Ovary (tissue), 9 donors: ENCODE data around the gene WWOX. TPM values are rescaled to one million over a fixed set of nuclear protein-coding genes. Genes with fewer than 3 reads are reported as not detected.

Experiments
- DNase-seq, 5 donors: peaks; one replicate each; pipeline ENCODE4 v3.0.0-alpha.2; 2019 to 2020
- H3K27ac ChIP-seq, 2 donors: fragments of 200-600 bp; one replicate each; pipeline versions ENCODE4 v1.5.1 to v1.8.0; 2019 to 2022
- H3K27me3 ChIP-seq: fragments of 200-600 bp; one replicate; pipeline ENCODE4 v1.8.0; 2022
- H3K36me3 ChIP-seq: fragments of 200-600 bp; sonication (generic); one replicate; pipeline ENCODE4 v1.5.1; 2019
- H3K4me1 ChIP-seq: one replicate; pipeline ENCODE4 v1.8.1; 2013; ENCODE audit warnings: mild to moderate bottlenecking, moderate library complexity; ENCODE audit not compliant: insufficient read depth
- H3K4me3 ChIP-seq: fragments of 200-600 bp; sonication (generic); one replicate; pipeline ENCODE4 v1.5.1; 2017
- H3K9me3 ChIP-seq, 2 donors: fragments of 200-600 bp in 1 of 2; sonication (generic) in 1 of 2; one replicate each; pipeline versions ENCODE4 v1.5.1 to v1.8.1; 2013 to 2019; ENCODE audit warnings: mild to moderate bottlenecking in 1 of 2, moderate library complexity in 1 of 2
- EP300 ChIP-seq: sonication (generic); formaldehyde crosslinking; IDR thresholded peaks from one replicate; pipeline ENCODE4 v1.6.1; 2017; ENCODE audit warnings: antibody characterized with exemption
- POLR2A ChIP-seq: fragments of 450-650 bp; IDR thresholded peaks from one replicate; pipeline ENCODE4 v1.6.1; 2017; ENCODE audit warnings: antibody characterized with exemption, mild to moderate bottlenecking, moderate library complexity
- WGBS, 3 donors: extraction: QIAGEN DNeasy Blood & Tissue Kit in 1 of 3; methylation state at CpG; one replicate each; pipeline versions ENCODE4 v1.1.5 to v1.1.7; 2013 to 2017; 5-methylcytosine and 5-hydroxymethylcytosine counted together
- intact Hi-C, 4 donors: fragments of 100-400 bp; cut with DNase I; formaldehyde crosslinking; loops; one replicate each; pipeline versions ENCODE4 v1.11.0 to v1.15.1; 2022 to 2023
- polyA plus RNA-seq, 2 donors: library from polyadenylated mRNA; stranded (reverse); fragments of 200-250 nt in 1 of 2; fragments of 350-450 nt in 1 of 2; fragmentation: Illumina TruSeq in 1 of 2; extraction: RNeasy Lipid Tissue Mini Kit (QIAGEN cat#74804) in 1 of 2; gene quantifications; one replicate each; pipeline ENCODE4 v1.2.3, GENCODE V29; 2013 to 2014
- total RNA-seq, 7 donors: library from RNA; depleted of rRNA in 2 of 7; stranded (reverse); fragments of >200 nt in 2 of 7; fragmentation: NEBNext Ultra II Directional in 3 of 7; extraction: Animal tissue kit (Norgen Biotek cat#: 25700) in 3 of 7; gene quantifications; one replicate each; pipeline versions ENCODE4 v1.1.0 to v1.2.4, GENCODE V29; 2016 to 2023
- TF ChIP-seq, protein P1 (sequence below), 3 donors: fragments of 450-650 bp in 2 of 3; fragments of 200-600 bp in 1 of 3; IDR thresholded peaks; one replicate each; pipeline versions ENCODE4 v1.5.1 to v1.8.0; 2016 to 2022; ENCODE audit warnings: antibody characterized with exemption in 3 of 3, mild to moderate bottlenecking in 1 of 3
- donor health status: DM: no; HTN: no; CAD: no; lungs with moderate emphysema.
- donor health status: DM: no; HTN: no; CAD: no.
- donor health status: Bipolar disorder and iron deficiency.
- donor health status: DM: yes; HTN: yes; CAD: no.
- donor health status: DM: no; HTN: no; CAD: no.
- donor health status: DM: yes; HTN: yes; CAD: no.

WWOX gene
- total and polyA plus RNA-seq, 9 donors: 11.0 to 40.5 (median 25.2) TPM

DNA sequence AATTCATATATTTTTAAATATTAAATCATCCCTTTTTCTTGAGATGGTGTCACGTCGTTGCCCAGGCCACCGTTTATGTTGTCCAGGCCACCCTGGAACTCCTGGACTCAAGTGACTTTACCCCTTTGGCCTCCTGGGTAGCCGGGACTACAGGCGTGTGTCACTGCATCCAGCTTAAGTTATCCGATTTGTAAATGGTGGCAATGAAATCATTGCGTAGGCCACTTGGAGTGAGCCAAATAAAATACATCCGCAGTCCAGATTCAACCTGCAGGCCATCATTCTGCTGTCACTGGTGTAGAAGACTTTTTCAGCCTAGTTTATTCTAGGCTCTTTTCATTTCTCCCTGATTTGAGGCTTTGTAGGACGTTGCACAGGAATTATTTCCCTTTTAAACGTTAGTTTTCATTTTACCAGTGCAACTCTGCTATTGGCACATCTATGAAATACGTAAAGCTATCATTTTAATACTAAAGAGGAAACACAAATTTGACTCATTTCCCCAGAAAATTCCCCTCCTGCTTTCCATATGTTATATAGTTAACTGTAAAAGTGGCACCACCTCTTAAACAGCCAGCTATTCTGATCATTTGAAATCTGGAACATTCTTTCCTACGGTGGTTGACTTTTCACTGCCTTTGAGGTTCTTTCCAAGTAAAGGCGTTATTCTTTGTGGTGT, 1051.3 kb downstream of the WWOX start:
- intact Hi-C loops: no loop called here
- peaks cover 5% of the 10 kb centered on the region for H3K4me1 ChIP-seq
- H3K9me3 ChIP-seq: no peaks in the 10 kb centered on the region
- H3K27ac ChIP-seq: no peak overlapping the region
- H3K4me3 ChIP-seq: no peak overlapping the region
- no peak for TF ChIP-seq EP300
- TF ChIP-seq POLR2A: no peak
- TF ChIP-seq, protein P1, sequence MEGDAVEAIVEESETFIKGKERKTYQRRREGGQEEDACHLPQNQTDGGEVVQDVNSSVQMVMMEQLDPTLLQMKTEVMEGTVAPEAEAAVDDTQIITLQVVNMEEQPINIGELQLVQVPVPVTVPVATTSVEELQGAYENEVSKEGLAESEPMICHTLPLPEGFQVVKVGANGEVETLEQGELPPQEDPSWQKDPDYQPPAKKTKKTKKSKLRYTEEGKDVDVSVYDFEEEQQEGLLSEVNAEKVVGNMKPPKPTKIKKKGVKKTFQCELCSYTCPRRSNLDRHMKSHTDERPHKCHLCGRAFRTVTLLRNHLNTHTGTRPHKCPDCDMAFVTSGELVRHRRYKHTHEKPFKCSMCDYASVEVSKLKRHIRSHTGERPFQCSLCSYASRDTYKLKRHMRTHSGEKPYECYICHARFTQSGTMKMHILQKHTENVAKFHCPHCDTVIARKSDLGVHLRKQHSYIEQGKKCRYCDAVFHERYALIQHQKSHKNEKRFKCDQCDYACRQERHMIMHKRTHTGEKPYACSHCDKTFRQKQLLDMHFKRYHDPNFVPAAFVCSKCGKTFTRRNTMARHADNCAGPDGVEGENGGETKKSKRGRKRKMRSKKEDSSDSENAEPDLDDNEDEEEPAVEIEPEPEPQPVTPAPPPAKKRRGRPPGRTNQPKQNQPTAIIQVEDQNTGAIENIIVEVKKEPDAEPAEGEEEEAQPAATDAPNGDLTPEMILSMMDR (IDR thresholded peaks at IDR 0.05): no peak
- H3K36me3 ChIP-seq: no peaks in the 10 kb centered on the region
- no peak for DNase-seq
- no peaks in the 10 kb centered on the region for H3K27me3 ChIP-seq
- WGBS, 3 donors: 78 to 93% (median 90%) methylated on average over 13 of the region's 13 CpGs

DNA sequence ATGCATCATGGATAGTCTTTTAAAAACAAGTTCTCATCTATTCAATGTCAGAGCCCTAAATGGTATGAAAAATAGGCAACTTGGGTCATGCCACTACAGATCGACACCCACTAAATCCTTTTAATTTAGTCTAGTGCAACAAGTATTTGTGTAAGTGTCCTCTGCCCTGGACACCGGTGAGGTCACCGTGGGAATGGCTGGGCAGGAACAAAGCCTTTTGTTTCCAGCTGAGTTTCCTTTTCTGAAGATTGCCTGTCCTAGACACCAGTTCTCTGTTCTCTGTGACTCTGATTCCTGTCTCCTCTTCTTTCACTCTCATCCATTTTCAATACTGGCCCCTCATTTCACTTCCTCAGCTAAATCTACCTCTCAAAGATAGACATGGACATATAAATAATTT, 1054.6 kb downstream of the WWOX start:
- peaks cover 5% of the 10 kb centered on the region for H3K4me1 ChIP-seq
- 80 to 89% (median 83%) methylated on average over 3 of the region's 3 CpGs for WGBS, 3 donors
- TF ChIP-seq EP300 (no peak), POLR2A (no peak)
- TF ChIP-seq, protein P1 (IDR thresholded peaks at IDR 0.05): no peak
- H3K36me3 ChIP-seq: no peaks in the 10 kb centered on the region
- H3K4me3 ChIP-seq: no peak overlapping the region
- H3K27ac ChIP-seq: no peak overlapping the region
- H3K9me3 ChIP-seq: no peaks in the 10 kb centered on the region
- no peak for DNase-seq
- no peaks in the 10 kb centered on the region for H3K27me3 ChIP-seq
- intact Hi-C loops: no loop called here

DNA sequence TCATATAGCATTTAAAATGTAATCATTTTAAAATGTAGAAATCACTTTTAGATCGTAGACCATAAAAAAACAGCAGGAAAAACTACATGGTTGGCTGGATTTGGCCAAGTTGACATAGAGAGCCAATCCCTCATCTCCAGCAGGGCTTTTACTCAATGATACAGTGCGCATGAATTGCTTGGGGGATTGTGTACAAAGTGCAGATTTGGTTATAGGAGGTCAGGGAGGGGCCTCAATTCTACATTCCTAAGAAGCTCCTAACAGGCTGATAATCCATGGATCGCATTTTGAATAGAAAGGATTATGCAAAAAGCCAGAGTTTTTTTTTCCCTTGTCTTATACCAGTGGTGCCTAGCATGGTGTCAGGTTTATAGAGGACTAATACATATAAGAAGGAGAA, 1056.0 kb downstream of the WWOX start:
- Histone ChIP-seq H3K27ac (no peak overlapping the region), H3K4me3 (no peak overlapping the region), H3K4me1 (peaks cover 5% of the 10 kb centered on the region), H3K27me3 (no peaks in the 10 kb centered on the region), H3K36me3 (no peaks in the 10 kb centered on the region), H3K9me3 (no peaks in the 10 kb centered on the region)
- no peak for DNase-seq
- WGBS, 3 donors: 80 to 98% (median 97%) methylated on average over 3 of the region's 3 CpGs
- intact Hi-C loops: no loop called here
- TF ChIP-seq EP300: no peak
- TF ChIP-seq, protein P1 (IDR thresholded peaks at IDR 0.05): no peak
- no peak for TF ChIP-seq POLR2A

DNA sequence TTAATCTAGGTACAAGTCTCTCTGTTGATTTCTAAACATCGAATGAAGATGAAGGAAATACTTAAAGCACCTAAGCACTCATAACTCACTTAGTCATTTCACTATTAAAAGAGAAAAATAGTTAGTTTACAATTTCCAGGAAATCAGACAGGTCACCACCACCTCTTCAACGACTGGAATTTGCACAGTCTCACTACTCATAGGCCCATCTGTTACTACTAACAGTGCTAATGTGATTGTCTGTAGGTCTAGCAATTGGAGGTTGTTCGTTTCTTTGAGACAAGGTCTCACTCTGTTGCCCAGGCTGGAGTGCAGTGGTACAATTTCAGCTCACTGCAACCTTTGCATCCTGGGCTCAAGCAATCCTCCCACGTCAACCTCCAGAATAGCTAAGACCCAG, 1056.5 kb downstream of the WWOX start:
- intact Hi-C loops: no loop called here
- DNase-seq: no peak

More for the DNA sequence above, 1056.5 kb downstream of the WWOX start:
- Histone ChIP-seq H3K36me3 (no peaks in the 10 kb centered on the region), H3K9me3 (no peaks in the 10 kb centered on the region), H3K27me3 (no peaks in the 10 kb centered on the region), H3K27ac (no peak overlapping the region), H3K4me3 (no peak overlapping the region), H3K4me1 (peaks cover 5% of the 10 kb centered on the region)
- TF ChIP-seq, protein P1 (IDR thresholded peaks at IDR 0.05): no peak
- TF ChIP-seq POLR2A (no peak), EP300 (no peak)
- WGBS, 3 donors: 70 to 85% (median 81%) methylated on average over 4 of the region's 4 CpGs
